Skeletal muscle satellite cell (primary cell): ENCODE measurements around the gene SPEG.

Experiments
- H3K27me3 ChIP-seq: 2 replicates; pipeline ENCODE4 v1.7.0; 2013; ENCODE audit warnings: low read length; ENCODE audit not compliant: control insufficient read depth, insufficient read depth
- H3K36me3 ChIP-seq: 2 replicates; pipeline ENCODE4 v1.7.0; 2013; ENCODE audit warnings: mild to moderate bottlenecking, control low read depth, low read length; ENCODE audit not compliant: insufficient read depth
- H3K4me1 ChIP-seq: 2 replicates; pipeline ENCODE4 v1.7.0; 2013; ENCODE audit warnings: low read length; ENCODE audit not compliant: control insufficient read depth, insufficient read depth
- H3K4me2 ChIP-seq: 2 replicates; pipeline ENCODE4 v1.7.0; 2013; ENCODE audit warnings: mild to moderate bottlenecking, low read length
- H3K4me3 ChIP-seq: 2 replicates; pipeline ENCODE4 v1.7.0; 2013; ENCODE audit warnings: low read length
- H3K9ac ChIP-seq: 2 replicates; pipeline ENCODE4 v1.7.0; 2013; ENCODE audit warnings: mild to moderate bottlenecking, low read depth, low read length, moderate library complexity
- H3K9me3 ChIP-seq: replicated peaks from 2 replicates; pipeline ENCODE4 v1.7.0; 2013; ENCODE audit warnings: mild to moderate bottlenecking, control low read depth, low read length

The SPEG gene

DNA sequence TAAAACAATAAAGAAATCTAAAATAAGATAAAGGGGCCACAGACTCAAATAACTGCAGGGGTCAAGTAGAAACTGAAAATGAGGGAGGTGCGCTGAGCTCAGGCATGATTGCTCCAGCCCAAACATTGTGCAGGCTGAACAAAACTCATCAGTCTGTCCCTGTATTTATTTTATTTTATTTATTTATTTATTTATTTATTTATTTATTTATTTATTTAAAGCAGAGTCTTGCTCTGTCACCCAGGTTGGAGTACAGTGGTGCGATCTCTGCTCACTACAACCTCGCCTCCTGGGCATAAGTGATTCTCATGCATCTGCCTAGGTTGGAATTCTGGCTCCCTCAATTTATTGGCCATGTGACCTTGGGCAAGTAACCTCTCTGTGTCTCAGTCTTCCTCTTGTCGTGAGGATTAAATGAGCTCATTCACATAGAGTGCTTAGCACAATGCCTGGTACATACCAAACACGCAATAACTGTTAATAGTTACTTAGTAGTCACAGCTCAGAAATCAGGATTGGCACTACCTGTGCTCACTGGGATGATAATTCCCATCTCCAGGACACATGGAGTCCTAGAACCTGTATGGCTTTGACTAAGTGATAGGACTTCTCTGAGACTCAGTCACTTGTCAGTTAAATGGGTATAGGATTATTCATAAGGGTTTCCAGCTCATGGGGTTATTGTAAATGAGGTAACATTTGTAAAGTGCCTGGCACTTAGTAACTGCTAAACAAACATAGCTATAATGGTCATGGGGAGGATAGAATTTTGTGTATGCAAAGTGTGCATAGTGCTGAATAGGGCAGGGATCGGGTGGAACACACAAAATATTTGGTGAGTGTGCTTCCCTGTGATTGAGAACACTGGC lies 6.0 kb downstream of the SPEG start:
- Histone ChIP-seq H3K36me3 (no peaks in the 10 kb centered on the region), H3K27me3 (peaks cover 3% of the 10 kb centered on the region)

DNA sequence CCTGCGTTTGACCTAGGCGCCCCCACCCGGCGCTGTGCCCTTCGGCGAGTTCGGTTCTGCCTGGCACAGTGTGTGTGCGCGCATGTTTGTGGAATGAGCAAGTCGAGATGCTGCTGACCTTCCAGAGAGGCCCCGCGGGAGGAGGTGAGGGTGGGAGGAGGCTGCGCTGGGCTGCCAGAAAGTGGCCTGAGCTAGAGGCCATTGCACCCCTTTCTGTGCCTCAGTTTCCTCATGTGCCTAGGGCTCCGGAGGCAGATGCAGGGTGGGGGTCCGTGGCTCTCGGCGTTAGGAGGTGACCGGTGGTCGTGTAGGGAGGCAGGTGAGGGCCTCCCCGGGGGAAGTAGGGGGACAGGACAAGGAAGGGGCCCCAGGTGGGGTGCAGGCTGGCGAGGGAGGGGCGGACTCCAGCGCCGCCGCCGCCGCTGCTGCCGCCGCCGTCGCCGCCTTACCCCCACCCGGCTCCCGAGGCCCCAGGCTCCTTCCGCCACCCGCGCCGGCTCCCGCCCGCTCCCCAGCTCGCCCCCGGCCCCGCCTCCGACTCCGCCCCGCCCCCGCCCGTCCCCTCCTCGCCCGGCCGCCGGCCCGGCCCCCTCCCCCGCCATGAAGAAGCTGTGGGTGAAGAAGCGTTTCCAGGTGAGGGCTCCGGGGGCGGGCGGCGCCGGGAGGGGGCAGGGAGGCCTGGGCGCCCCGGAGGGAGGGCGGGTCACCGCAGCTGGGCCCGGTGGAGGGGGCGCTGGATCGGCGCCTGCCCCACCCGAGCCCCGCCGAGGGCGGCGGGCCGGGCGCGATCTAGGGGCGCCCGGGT lies 7.0 kb downstream of the SPEG start:
- Histone ChIP-seq H3K4me1 (peaks cover 35% of the 10 kb centered on the region), H3K9me3 (no peaks in the 10 kb centered on the region), H3K4me3 (peak overlapping the region; percentile 71), H3K27me3 (peaks cover 2% of the 10 kb centered on the region), H3K4me2 (peak overlapping the region; percentile 96), H3K36me3 (no peaks in the 10 kb centered on the region), H3K9ac (peak overlapping the region; percentile 66)

More for the DNA sequence above, 6.0 kb downstream of the SPEG start:
- Histone ChIP-seq H3K4me1 (peaks cover 29% of the 10 kb centered on the region), H3K4me3 (peak overlapping the region; percentile 71), H3K9me3 (no peaks in the 10 kb centered on the region), H3K9ac (no peak overlapping the region), H3K4me2 (peak overlapping the region; percentile 96)

DNA sequence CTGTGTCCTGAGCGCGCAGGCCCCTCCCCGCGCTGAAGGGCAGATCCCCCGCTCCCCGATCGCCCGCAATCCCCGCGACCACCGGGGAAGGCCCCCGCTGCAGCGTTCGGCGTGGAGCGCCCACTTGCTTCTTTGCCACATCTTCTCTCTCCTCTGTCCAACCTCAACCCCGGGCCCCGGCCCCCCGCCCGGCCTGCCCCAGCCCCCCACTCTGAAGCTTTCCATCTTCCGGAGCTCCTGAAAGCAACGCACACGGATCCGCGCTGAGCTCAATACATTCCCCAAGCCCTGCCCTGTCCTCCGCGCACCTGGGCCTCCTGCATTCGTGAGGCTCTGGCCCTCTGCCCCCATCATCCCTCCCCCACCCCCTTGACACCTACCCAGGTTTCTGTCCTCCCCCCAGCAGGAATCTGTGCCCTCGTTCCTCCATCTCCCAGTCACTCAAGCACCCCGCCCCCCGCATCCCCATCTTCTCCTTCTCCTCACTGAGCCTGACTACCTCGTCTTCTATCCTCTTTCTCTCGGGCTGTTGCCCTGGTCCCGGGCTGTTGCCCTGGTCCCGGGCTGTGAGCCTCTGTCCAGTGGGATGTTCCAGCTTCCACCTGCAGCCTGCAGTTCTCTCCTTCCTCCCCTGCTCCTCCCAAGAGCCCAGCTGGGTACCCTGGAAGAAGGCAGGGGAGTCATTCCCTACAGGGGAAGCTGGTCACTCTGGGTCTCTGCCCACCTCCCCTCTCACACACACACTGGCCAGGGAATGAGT lies 7.8 kb downstream of the SPEG start:
- no peaks in the 10 kb centered on the region for H3K9me3 ChIP-seq
- peaks cover 40% of the 10 kb centered on the region for H3K4me1 ChIP-seq
- H3K4me2 ChIP-seq: peak overlapping the region; percentile 79
- H3K4me3 ChIP-seq: peak overlapping the region; percentile 71
- peak overlapping the region; percentile 56 for H3K9ac ChIP-seq
- peaks cover 2% of the 10 kb centered on the region for H3K27me3 ChIP-seq
- no peaks in the 10 kb centered on the region for H3K36me3 ChIP-seq

DNA sequence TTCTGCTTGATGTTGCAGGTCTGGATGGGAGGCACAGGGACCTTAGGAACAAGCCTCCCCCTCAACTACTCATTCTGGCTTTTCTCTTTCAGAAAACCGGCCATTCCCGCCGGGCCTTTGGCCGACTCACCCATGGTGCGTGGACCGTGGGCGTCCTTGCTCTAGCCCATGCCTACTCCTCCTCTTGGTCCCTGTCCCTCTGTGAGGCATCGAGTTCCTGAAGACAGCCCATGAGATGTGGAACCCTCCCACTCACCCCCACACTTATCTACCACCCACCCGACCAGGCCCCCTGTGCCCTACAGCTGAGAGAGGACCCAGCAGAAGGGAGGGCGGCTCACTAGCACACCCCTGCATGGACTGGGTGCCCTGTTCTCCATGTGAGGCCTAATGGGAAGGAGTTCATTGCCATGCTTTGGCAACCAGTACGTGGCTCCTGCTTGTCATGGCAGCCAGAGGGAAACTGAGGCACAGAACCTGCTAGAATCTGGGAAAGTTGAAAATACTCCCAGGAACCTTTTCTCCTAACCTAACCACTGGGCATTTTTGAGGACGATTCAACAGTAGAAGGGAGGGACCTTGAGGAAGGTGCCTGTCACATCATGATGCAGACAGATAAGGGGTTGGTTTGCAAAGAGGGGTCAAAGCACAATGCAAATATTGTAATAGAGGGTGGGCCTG lies 8.5 kb downstream of the SPEG start:
- H3K4me3 ChIP-seq: peak overlapping the region; percentile 71
- peaks cover 40% of the 10 kb centered on the region for H3K4me1 ChIP-seq
- no peak overlapping the region for H3K9ac ChIP-seq
- H3K36me3 ChIP-seq: no peaks in the 10 kb centered on the region
- no peaks in the 10 kb centered on the region for H3K27me3 ChIP-seq
- H3K9me3 ChIP-seq: no peaks in the 10 kb centered on the region
- H3K4me2 ChIP-seq: peak overlapping the region; percentile 79

DNA sequence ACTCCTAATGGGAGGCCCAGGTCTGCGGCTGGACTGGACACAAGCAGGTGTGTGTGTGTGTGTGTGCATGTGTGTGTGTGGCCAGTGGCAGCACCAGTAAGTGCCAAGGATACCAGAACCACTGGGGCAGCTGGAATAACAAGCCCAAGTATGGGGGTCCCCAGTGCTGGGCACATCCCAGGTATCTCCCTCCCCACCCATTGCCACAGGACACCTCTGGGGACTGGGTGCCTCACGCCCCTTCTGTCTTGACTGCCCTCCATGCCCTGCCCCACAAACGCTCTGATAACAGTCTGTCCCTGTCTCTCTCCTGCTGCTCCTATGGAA lies 9.0 kb downstream of the SPEG start:
- Histone ChIP-seq H3K9me3 (no peaks in the 10 kb centered on the region), H3K4me2 (no peak overlapping the region), H3K4me3 (no peak overlapping the region), H3K36me3 (no peaks in the 10 kb centered on the region), H3K9ac (no peak overlapping the region), H3K27me3 (no peaks in the 10 kb centered on the region), H3K4me1 (peaks cover 40% of the 10 kb centered on the region)

DNA sequence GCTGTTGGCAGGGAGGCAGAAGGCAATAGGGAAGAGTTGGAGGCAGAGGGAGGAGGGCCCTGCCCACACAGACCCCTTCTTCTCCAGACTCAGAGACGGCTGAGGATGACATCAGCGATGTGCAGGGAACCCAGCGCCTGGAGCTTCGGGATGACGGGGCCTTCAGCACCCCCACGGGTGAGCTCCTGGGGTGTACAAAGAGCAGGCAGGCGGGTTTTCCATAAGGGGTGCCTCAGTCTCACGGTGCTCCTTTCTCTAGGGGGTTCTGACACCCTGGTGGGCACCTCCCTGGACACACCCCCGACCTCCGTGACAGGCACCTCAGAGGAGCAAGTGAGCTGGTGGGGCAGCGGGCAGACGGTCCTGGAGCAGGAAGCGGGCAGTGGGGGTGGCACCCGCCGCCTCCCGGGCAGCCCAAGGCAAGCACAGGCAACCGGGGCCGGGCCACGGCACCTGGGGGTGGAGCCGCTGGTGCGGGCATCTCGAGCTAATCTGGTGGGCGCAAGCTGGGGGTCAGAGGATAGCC lies 10.0 kb downstream of the SPEG start:
- Histone ChIP-seq H3K4me1 (peaks cover 35% of the 10 kb centered on the region), H3K4me2 (no peak overlapping the region), H3K9ac (no peak overlapping the region), H3K9me3 (no peaks in the 10 kb centered on the region), H3K27me3 (no peaks in the 10 kb centered on the region), H3K36me3 (no peaks in the 10 kb centered on the region), H3K4me3 (no peak overlapping the region)

DNA sequence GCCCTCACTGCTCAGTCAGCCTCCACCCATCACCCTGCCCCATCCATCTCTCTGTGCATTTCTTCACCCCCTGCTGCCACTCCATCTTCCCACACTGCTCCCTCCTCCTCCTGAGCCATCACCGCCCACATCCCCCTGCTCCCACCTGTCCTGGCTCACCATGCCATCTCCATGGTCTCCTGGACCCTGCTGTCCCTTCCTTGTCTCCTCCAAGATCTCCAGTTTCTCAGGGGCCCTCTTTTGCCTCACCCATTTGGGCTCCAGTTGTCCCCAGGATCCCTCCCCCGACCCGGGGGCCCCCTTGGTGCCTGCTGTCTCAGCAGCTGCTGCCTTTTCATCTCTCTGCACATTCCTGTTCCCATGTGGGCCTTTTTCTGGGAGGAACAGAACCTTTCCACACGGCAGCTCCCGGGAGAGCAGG lies 10.6 kb downstream of the SPEG start:
- H3K4me1 ChIP-seq: peaks cover 35% of the 10 kb centered on the region
- H3K9me3 ChIP-seq: no peaks in the 10 kb centered on the region
- no peak overlapping the region for H3K4me3 ChIP-seq
- no peak overlapping the region for H3K4me2 ChIP-seq
- H3K27me3 ChIP-seq: no peaks in the 10 kb centered on the region
- H3K9ac ChIP-seq: no peak overlapping the region
- peaks cover 6% of the 10 kb centered on the region for H3K36me3 ChIP-seq

DNA sequence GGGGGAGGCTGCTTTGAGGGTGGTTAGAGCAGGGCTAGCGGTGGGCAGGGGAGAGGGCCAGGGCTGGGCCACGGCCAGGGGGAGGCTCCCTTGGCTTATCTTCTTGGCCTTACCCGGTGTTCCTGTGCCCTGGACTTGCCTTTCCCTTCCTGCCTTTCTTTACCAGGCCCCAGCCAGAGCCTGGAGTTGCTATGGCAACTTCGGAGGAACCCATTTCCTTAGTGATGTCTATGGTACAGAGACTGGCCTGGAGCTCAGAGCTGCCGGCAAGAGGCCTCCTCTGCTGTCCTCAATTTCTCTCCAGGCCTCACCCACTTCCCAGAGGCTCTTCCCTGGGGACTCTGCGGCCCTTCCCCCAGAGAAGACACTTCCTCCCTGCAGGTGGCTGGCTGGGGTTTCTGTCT lies 11.5 kb downstream of the SPEG start:
- Histone ChIP-seq H3K27me3 (no peaks in the 10 kb centered on the region), H3K4me2 (no peak overlapping the region), H3K4me3 (no peak overlapping the region), H3K9ac (no peak overlapping the region), H3K4me1 (peaks cover 35% of the 10 kb centered on the region), H3K9me3 (no peaks in the 10 kb centered on the region), H3K36me3 (peaks cover 13% of the 10 kb centered on the region)

DNA sequence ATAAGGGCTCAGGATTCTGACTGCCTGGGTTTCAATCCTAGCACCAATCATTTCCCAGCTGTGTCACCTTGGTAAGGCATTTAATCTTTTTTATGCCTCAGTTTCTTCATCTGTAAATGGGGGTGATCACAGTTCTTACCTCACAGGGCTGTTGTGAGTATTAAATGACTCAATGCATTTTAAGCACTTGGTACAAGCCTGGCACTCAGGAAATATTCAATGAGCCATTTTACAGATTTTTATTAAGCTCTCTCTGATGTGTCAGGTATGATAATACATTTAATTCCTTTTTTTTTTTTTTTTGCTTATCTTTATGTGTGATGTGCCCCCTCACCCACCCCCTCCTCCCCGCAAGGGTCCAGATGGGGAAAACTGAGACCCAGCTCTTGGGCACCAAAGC lies 12.0 kb downstream of the SPEG start:
- H3K4me3 ChIP-seq: no peak overlapping the region
- H3K36me3 ChIP-seq: peaks cover 13% of the 10 kb centered on the region
- H3K4me1 ChIP-seq: peaks cover 35% of the 10 kb centered on the region
- no peaks in the 10 kb centered on the region for H3K9me3 ChIP-seq
- no peak overlapping the region for H3K9ac ChIP-seq
- H3K4me2 ChIP-seq: no peak overlapping the region
- H3K27me3 ChIP-seq: no peaks in the 10 kb centered on the region

DNA sequence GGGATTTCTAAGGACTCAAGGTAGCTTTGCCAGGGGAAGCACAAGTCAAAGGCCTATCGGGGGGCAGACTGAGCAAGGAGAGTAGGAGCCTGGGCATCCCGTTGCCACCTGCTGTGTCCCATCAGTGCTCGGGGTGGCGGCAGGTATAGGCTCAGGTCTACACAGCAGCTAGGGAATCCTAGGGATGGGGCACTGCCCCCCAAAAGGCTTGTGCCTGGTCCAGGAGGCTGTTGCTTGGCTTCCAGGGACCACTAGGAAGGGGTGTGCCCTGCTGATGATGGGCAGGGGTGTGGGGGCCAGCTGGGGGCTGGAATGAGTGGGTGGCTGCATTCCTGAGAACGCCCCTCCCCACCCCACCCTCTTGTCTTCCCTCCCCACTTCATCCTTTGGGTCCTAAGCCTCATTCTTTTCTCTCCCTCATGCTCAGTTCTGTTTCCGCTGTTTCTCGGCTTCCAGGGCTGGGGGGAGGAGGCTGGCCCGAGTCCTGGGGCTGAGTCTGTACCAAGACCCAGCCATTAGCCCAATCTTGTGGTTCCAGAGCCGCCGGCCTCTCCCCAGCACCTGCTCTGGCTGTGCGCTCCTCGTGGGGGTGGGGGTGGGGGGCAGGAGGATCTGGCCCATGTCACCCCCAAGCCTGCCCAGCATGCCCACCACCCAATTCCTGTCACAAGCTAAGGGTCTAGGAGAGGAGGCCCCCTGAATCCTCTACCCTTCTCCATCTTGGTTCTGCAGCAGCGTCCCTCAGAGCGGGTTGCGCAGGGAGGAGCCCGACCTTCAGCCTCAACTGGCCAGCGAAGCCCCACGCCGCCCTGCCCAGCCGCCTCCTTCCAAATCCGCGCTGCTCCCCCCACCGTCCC lies 12.8 kb downstream of the SPEG start:
- Histone ChIP-seq H3K36me3 (peaks cover 13% of the 10 kb centered on the region), H3K4me2 (no peak overlapping the region), H3K9me3 (no peaks in the 10 kb centered on the region), H3K9ac (no peak overlapping the region), H3K4me1 (peaks cover 42% of the 10 kb centered on the region), H3K27me3 (no peaks in the 10 kb centered on the region), H3K4me3 (no peak overlapping the region)
